HG02642 (cell line): ENCODE data around the gene LPAR2.
"Not testable (repeated sequence)": the region's sequence is repeated elsewhere in the genome, so short reads cannot be mapped to it uniquely, and the experiment has no call there.

ENCODE experiments used
- ATAC-seq: cut with Tn5 transposase; IDR thresholded peaks from one replicate; pipeline ENCODE4 v1.9.1; 2021; ENCODE audit warnings: mild to moderate bottlenecking; ENCODE audit not compliant: unreplicated experiment, poor library complexity

Gene LPAR2

GRCh38 chr19:19627621-19628500 is at the start of gene LPAR2:
LPAR2 (minus strand) TSS chr19:19628220; CDS start chr19:19627275, 945 bp downstream.
- ATAC-seq: peak; percentile 65

DNA sequence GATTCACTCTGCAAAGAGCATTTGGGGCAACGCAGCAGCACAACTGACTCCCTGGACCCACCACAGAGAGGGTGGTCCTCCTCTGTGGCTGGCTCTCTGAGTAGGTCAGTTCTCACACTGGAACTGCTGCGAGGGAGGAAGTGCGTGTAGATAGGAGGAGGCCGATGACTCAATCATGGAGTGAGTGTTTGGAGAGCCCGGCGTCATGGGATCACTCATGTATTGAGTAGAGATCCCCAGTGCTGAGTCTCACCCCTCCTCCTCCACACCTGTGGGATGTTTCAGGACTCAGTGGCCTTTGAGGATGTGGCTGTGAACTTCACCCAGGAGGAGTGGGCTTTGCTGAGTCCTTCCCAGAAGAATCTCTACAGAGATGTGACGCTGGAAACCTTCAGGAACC is 49.6 kb upstream of the LPAR2 start:
- ATAC-seq: no peak

DNA sequence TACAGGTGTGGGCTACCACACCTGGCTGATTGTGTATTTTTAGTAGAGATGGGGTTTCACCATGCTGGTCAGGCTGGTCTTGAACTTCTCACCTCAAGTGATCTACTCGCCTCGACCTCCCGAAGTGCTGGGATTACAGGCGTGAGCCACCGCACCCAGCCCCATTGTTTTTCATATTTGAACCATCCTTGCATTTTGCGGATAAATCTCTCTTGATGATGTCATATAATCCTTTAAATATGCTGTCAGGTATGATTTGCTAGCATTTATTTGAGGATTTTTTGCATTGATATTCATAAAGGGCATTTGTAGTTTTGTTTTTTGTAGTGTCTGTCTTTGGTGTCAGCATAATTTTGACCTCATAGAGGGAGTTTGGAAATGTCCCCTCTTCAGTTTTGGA is 46.3 kb upstream of the LPAR2 start:
- no peak for ATAC-seq

- ATAC-seq: no peak
Measured at GRCh38 chr19:19672816-19673215, 44.8 kb upstream of the LPAR2 start.

DNA sequence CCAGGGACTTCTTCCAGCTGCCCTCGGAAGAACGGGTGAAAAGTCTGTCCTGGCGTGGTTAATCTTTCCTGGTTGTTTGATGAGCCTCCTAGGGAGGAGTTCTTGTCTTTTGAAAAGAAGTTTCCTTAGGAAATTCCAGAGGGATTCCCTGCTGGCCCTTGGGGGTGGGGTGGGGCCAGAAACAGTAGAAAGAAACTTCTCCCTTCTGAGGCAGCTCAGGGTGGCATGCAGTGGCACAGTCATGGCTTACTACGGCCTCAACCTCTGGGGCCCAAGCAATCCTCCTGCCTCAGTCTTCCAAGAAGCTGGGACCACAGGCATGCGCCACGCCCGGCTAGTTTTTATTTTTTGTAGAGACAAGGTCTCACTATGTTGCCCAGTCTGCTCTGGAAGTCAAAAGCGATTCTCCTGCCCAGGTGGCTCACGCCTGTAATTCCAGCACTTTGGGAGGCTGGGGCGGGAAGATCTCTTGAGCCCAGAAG is 42.1 kb upstream of the LPAR2 start:
- ATAC-seq: no peak

- ATAC-seq: peak; percentile 72
Measured at GRCh38 chr19:19668230-19669012, 40.4 kb upstream of the LPAR2 start, which contains the start of gene ZNF101. ZNF101 (plus strand) TSS chr19:19668839; CDS start chr19:19668964, 125 bp downstream.

DNA sequence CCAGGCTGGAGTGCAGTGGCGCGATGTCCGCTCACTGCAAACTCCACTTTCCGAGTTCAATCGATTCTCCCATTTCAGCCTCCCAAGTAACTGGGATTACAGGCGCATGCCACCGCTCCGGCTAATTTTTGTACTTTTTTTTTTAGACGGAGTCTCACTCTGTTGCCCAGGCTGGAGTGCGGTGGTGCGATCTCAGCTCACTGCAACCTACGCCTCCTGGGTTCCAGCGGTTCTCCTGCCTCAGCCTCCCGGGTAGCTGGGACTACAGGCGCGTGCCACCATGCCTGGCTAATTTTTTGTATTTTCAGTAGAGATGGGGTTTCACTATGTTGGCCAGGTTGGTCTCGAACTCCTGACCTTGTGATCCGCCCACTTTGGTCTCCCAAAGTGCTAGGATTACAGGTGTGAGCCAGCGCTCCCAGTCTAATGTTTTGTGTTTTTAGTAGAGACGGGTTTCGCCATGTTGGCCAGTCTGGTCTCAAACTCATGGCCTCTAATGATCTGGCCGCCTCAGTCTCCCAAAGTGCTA is 37.5 kb upstream of the LPAR2 start:
- ATAC-seq: not testable (repeated sequence)

- peak; percentile 78 for ATAC-seq
Measured at GRCh38 chr19:19663256-19664120, 35.5 kb upstream of the LPAR2 start, which contains the start of gene ATP13A1. ATP13A1 (minus strand) TSS chr19:19663676; CDS start chr19:19663666, 10 bp downstream.

DNA sequence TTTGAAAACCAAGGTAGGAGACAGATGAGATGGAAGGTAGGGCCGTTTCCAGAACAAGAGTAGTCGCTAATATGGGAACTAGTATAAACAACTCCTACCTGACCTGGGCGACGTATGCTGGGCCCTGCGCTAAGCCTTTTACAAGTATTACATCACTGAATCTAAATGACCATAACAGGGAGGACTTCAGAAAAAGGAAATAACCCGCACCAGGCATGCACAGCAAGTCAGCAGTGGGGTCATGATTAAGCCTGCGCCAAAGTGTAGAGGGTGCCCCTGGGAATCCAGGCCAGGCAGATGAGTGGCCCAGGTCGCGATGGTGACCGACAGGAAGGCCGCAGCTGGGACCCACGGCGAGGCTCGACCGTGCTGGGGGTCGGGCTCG is 34.8 kb upstream of the LPAR2 start:
- no peak for ATAC-seq

GRCh38 chr19:19662344-19662743 is 34.3 kb upstream of the LPAR2 start:
- ATAC-seq: no peak

GRCh38 chr19:19661675-19662251 is 33.7 kb upstream of the LPAR2 start:
- no peak for ATAC-seq

GRCh38 chr19:19661141-19661674 is 33.2 kb upstream of the LPAR2 start:
- no peak for ATAC-seq

DNA sequence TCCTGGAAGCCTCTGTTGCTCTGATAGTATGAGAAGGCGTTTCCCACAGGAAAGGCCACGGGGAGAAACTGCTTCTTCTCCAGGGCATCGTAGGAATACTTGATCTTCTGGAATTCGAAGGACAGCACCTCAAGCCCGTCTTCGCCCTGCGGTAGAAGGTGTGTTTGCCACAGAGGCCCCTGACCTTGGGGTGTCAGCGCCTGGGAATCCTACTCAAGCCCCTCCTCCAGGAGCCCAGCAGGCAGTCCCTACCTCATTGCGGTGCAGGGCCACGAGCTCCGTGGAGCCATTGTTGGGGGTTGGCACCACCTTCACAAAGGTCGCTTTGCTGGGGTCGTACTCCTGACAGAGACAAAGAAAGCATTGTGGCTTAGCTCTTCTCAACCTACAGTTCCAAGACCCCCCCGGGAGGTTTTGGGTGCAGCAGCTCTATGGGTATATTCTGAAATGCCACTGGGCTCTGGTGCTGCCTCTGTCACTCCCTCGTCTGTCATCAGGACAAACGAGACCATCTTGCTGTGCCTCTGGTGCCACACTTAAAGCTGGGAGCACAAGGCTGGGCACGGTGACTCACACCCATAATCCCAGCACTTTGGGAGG is 31.7 kb upstream of the LPAR2 start:
- ATAC-seq: no peak

- no peak for ATAC-seq
Measured at GRCh38 chr19:19657397-19657783, 29.4 kb upstream of the LPAR2 start.

DNA sequence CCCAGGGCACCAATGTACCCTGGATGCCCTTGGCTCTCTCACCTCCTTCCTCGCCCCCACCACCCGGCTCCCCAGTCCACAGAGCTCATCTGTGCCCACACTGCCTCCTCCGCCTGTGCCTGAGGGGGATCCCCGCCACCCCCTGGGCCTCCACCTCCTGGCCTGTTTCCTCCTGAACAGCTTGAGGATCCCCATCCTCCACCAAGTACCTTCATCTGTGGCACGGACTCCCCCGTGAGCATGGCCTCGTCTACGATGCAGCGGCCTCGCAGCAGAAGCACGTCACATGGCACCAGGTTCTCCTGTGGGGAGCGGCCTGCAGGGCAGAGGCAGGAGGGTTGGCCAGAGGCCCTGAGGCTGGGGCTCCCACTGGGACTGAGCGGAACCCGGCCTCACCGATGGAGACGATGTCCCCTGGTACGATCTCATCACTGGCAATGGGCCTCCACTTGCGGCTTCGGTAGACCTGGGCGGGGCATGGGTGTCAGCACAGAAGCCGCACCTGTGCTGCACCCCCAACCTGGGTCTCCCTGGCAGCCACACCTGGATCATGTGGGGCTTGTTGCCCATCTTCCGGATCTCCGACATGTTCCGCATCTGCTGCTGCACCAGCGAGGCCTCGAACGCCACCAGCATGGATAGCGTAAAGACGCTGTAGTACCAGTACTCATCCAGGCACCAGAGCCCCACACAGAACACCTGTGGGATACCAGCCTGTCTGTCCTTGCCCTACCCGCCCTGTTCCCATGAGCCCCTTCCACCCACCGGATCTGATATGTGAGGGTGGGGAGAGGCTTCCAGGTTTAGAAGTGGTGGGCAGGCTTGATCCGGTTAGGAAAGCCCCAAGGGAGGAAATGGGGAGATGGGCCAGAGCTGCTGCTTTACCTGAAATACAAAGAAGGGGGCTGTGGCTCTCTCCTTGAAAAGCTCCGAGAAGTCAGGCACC is 28.7 kb upstream of the LPAR2 start:
- no peak for ATAC-seq

DNA sequence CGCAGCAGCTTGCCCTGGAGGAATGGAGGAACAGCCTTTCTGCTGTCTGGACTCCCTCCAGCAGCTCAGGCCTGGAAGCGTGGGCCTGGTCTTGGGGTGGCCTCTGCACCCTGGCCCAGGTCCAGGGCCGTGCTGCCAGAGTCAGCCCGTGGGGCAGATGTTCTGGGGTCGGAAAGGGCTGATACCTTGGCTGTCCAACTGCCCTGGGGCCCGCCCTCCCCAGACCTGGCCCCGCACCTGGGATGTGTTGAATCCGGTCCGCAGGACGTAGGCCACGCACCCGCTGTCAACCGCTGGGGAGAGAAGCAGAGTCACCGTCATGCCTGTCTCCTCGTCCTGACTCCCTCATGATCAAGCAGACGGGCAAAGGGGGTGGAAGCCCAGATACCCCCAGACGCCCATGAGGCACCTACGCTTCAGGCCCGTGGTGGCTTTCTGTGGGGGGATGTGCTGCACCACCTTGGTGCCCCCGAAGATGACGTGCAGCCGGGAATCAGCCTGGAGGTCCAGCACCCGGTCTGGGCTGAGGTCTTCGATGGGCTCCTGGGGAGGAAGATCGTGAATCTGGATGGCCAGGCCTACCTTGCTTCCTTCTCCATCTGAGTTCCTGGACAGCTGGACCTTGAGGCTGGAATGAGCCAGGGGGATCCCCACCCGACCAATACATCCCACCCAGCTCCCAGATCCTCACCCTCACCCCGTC is 27.8 kb upstream of the LPAR2 start:
- no peak for ATAC-seq

- no peak for ATAC-seq
Measured at GRCh38 chr19:19655051-19655594, 27.1 kb upstream of the LPAR2 start.
